Thyroid gland (tissue), 4 donors: Measurements from ENCODE around the gene ARL8A.

Experiments
- CTCF ChIP-seq, 6 experiments: fragments of 200-600 bp in 3 of 6; fragments of 450-650 bp in 3 of 6; sonication (generic) in 3 of 6; IDR thresholded peaks; one replicate each; pipeline ENCODE4 v1.5.1; 2016 to 2019; ENCODE audit warnings: antibody characterized with exemption in 6 of 6, mild to moderate bottlenecking in 2 of 6, inconsistent platforms in 1 of 6, moderate library complexity in 1 of 6
- POLR2A ChIP-seq, 2 donors: fragments of 450-650 bp; IDR thresholded peaks; one replicate each; pipeline ENCODE4 v1.6.1; 2017; ENCODE audit warnings: antibody characterized with exemption in 2 of 2, mild to moderate bottlenecking in 2 of 2, moderate library complexity in 1 of 2

GRCh38 chr1:202182040-202182877 is 37.7 kb upstream of the ARL8A start:
- no peak for TF ChIP-seq POLR2A (IDR thresholded peaks at IDR 0.05)
- TF ChIP-seq CTCF (IDR thresholded peaks at IDR 0.05) = no peak
